ENCODE measurements around the gene LSM14B. TPM values are rescaled to one million over a fixed set of nuclear protein-coding genes. Genes with fewer than 3 reads are reported as not detected.

LSM14B gene
- total RNA-seq, 1 donor from 2014 or later = 23.3 TPM

- DNase-seq (ENCODE audit: low read depth) = no peak
- no peak for TF ChIP-seq CTCF (conservative IDR thresholded peaks at IDR 0.05; ENCODE audit: low read depth, low read length)
- no peak overlapping the region for H3K4me3 ChIP-seq (ENCODE audit: low read depth, low read length)
Observed at GRCh38 chr20:62176866-62177265, 54.6 kb downstream of the LSM14B start.

- DNase-seq (ENCODE audit: low read depth) = no peak
- TF ChIP-seq CTCF (conservative IDR thresholded peaks at IDR 0.05; ENCODE audit: low read depth, low read length) = no peak
Observed at GRCh38 chr20:62177307-62177706, 55.0 kb downstream of the LSM14B start.

GRCh38 chr20:62178316-62179161, 56.3 kb downstream of the LSM14B start:
- no peak for TF ChIP-seq CTCF (conservative IDR thresholded peaks at IDR 0.05; ENCODE audit: low read depth, low read length)
- no peak overlapping the region for H3K4me3 ChIP-seq (ENCODE audit: low read depth, low read length)

More at GRCh38 chr20:62177307-62177706, 55.0 kb downstream of the LSM14B start:
- H3K4me3 ChIP-seq (ENCODE audit: low read depth, low read length) = no peak overlapping the region

GRCh38 chr20:62179162-62179504, 56.9 kb downstream of the LSM14B start:
- TF ChIP-seq CTCF (conservative IDR thresholded peaks at IDR 0.05; ENCODE audit: low read depth, low read length) = no peak
- no peak overlapping the region for H3K4me3 ChIP-seq (ENCODE audit: low read depth, low read length)
- DNase-seq (ENCODE audit: low read depth) = no peak

More at GRCh38 chr20:62178316-62179161, 56.3 kb downstream of the LSM14B start:
- no peak for DNase-seq (ENCODE audit: low read depth)

GRCh38 chr20:62181808-62182207, 59.5 kb downstream of the LSM14B start:
- H3K4me3 ChIP-seq (ENCODE audit: low read depth, low read length) = peak overlapping the region; percentile 99
- no peak for TF ChIP-seq CTCF (conservative IDR thresholded peaks at IDR 0.05; ENCODE audit: low read depth, low read length)
- DNase-seq (ENCODE audit: low read depth) = no peak

- peak; percentile 52 for DNase-seq (ENCODE audit: low read depth)
- H3K4me3 ChIP-seq (ENCODE audit: low read depth, low read length) = peak within 1 kb of the TSS; percentile 99
- TF ChIP-seq CTCF (conservative IDR thresholded peaks at IDR 0.05; ENCODE audit: low read depth, low read length) = no peak
Observed at GRCh38 chr20:62182469-62183425, 60.5 kb downstream of the LSM14B start, which contains the start of gene MTG2. Gene MTG2, plus strand, starts transcription at chr20:62183028. Its CDS starts 10,393 bp downstream, at chr20:62193421.

All from epithelial cell of proximal tubule (primary cell).